Naive thymus-derived CD4-positive, alpha-beta T cell (primary cell): ENCODE results near the gene AGFG2. TPM values are rescaled to one million over a fixed set of nuclear protein-coding genes. Genes with fewer than 3 reads are reported as not detected.
"Not testable (repeated sequence)": the region's sequence is repeated elsewhere in the genome, so short reads cannot be mapped to it uniquely, and the experiment has no call there.

Source experiments
- ATAC-seq: fragments of 150-1000 bp; cut with Tn5 transposase; 2 replicates; pipeline ENCODE4 v1.10.0; 2021; ENCODE audit warnings: mild to moderate bottlenecking, moderate library complexity
- CTCF ChIA-PET: fragments of 350-600 bp; sonication (Branson Sonifier 250); formaldehyde crosslinking; loops from one replicate; lab custom pipeline; 2021; ENCODE audit warnings: antibody characterized with exemption; lab: Charles Lee
- POLR2A ChIA-PET: fragments of 350-600 bp; sonication (Branson Sonifier 250); formaldehyde crosslinking; loops from one replicate; lab custom pipeline; 2021; ENCODE audit warnings: antibody characterized with exemption, inconsistent platforms; lab: Charles Lee
- DNase-seq, 9 donors: peaks; one replicate each; pipeline versions ENCODE4 v3.0.0 to v3.0.0-alpha.2; 2020 to 2022; ENCODE audit warnings: mixed read lengths in 1 of 9
- H3K27ac ChIP-seq: one replicate; pipeline ENCODE4 v1.7.0; 2013; ENCODE audit warnings: mild to moderate bottlenecking, low read depth, low read length, moderate library complexity
- H3K27me3 ChIP-seq, 2 donors: one replicate each; pipeline ENCODE4 v1.7.0; 2013; ENCODE audit warnings: low read length in 2 of 2, mild to moderate bottlenecking in 2 of 2, moderate library complexity in 2 of 2; ENCODE audit not compliant: control insufficient read depth in 2 of 2, insufficient read depth in 2 of 2
- H3K36me3 ChIP-seq, 3 experiments: 1 replicate in 2 of 3; 2 replicates in 1 of 3; pipeline ENCODE4 v1.7.0; 2013; ENCODE audit warnings: low read length in 3 of 3, mild to moderate bottlenecking in 3 of 3, moderate library complexity in 1 of 3; ENCODE audit not compliant: insufficient read depth in 3 of 3, control insufficient read depth in 2 of 3
- H3K4me1 ChIP-seq, 2 donors: one replicate each; pipeline ENCODE4 v1.7.0; 2013; ENCODE audit warnings: low read length in 2 of 2, mild to moderate bottlenecking in 2 of 2, moderate library complexity in 1 of 2; ENCODE audit not compliant: control insufficient read depth in 2 of 2, insufficient read depth in 2 of 2
- H3K4me3 ChIP-seq: 2 replicates; pipeline ENCODE4 v1.7.0; 2013; ENCODE audit warnings: mild to moderate bottlenecking, low read length
- H3K9me3 ChIP-seq, 3 experiments: 1 replicate in 2 of 3; 2 replicates in 1 of 3; pipeline ENCODE4 v1.7.0; 2013; ENCODE audit warnings: low read length in 3 of 3; ENCODE audit not compliant: control insufficient read depth in 2 of 3
- H3K27ac Mint-ChIP-seq, 9 donors: one replicate each; pipeline ENCODE4 v1.8.0; 2020 to 2022; ENCODE audit warnings: mixed read lengths in 9 of 9, mild to moderate bottlenecking in 8 of 9, moderate library complexity in 5 of 9, inconsistent platforms in 2 of 9
- H3K27me3 Mint-ChIP-seq, 5 donors: one replicate each; pipeline ENCODE4 v1.8.0; 2021 to 2022; ENCODE audit warnings: mixed read lengths in 5 of 5, mild to moderate bottlenecking in 1 of 5
- H3K36me3 Mint-ChIP-seq, 5 donors: one replicate each; pipeline ENCODE4 v1.8.0; 2020 to 2022; ENCODE audit warnings: mixed read lengths in 5 of 5, mild to moderate bottlenecking in 3 of 5, inconsistent platforms in 1 of 5
- H3K4me1 Mint-ChIP-seq, 7 donors: one replicate each; pipeline ENCODE4 v1.8.0; 2020 to 2022; ENCODE audit warnings: mixed read lengths in 7 of 7, mild to moderate bottlenecking in 3 of 7, inconsistent platforms in 1 of 7
- H3K4me3 Mint-ChIP-seq, 10 donors: one replicate each; pipeline ENCODE4 v1.8.0; 2020 to 2022; ENCODE audit warnings: mild to moderate bottlenecking in 10 of 10, mixed read lengths in 10 of 10, moderate library complexity in 6 of 10, inconsistent platforms in 2 of 10
- H3K9me3 Mint-ChIP-seq, 11 donors: one replicate each; pipeline ENCODE4 v1.8.0; 2020 to 2022; ENCODE audit warnings: mixed read lengths in 11 of 11, mild to moderate bottlenecking in 4 of 11, inconsistent platforms in 1 of 11, moderate library complexity in 1 of 11
- intact Hi-C, 2 donors: fragments of 100-400 bp; cut with micrococcal nuclease; formaldehyde crosslinking; loops; one replicate each; pipeline ENCODE4 v1.15.1; 2023
- polyA plus RNA-seq, 2 donors: library from polyadenylated mRNA; unstranded; fragments of 300-500 nt; fragmentation: Illumina TruSeq; gene quantifications; one replicate each; pipeline ENCODE4 v1.2.3, GENCODE V29; 2021
- total RNA-seq, 6 experiments: library from RNA in 5 of 6; stranded (reverse) in 5 of 6; gene quantifications; 1 replicate in 5 of 6; 2 replicates in 1 of 6; pipeline ENCODE4 v1.2.3 and lab custom pipeline; 2021 to 2026

The AGFG2 gene
- total and polyA plus RNA-seq, 7 experiments from 2014 or later: 5.7 to 42.4 (median 23.2) TPM

GRCh38 chr7:100539436-100540006 is 518 bp downstream of the AGFG2 start:
- peaks cover 36 to 46% of the 10 kb centered on the region in 2 donors for H3K4me1 ChIP-seq
- H3K4me3 Mint-ChIP-seq: peak overlapping the region; percentile 85 to 100 (median 96)
- H3K36me3 ChIP-seq: peaks cover 0 to 3% (median 0%) of the 10 kb centered on the region in 3 experiments
- peaks cover 0 to 2% (median 0%) of the 10 kb centered on the region in 5 donors for H3K27me3 Mint-ChIP-seq
- no peaks in the 10 kb centered on the region for H3K9me3 ChIP-seq
- DNase-seq (peak in 1 of 9 donors; percentile 17), ATAC-seq (no peak)
- H3K4me3 ChIP-seq: peak overlapping the region; percentile 73
- intact Hi-C loops: loop anchor here (1.0 to 5.0 kb wide), 13 partner anchors 11 to 703 kb away; partner anchors contain the start of genes FBXO24 (in 2 of the 2), LRCH4 (in 2 of the 2), MOSPD3 (in 2 of the 2) and TSC22D4 (in 2 of the 2)
- peak overlapping the region; percentile 59 for H3K27ac ChIP-seq
- H3K9me3 Mint-ChIP-seq: no peaks in the 10 kb centered on the region
- ChIA-PET POLR2A (interaction anchor here (0.8 to 4.4 kb wide), 6 partner anchors 10 to 103 kb away, joined by 5 to 32 read pairs (median 5); partner anchors contain the start of genes FBXO24, LRCH4 and PPP1R35), CTCF (interaction anchor here (0.5 to 0.8 kb wide), 3 partner anchors 97 to 438 kb away, joined by 3 to 4 read pairs (median 3); partner anchors contain the start of genes AP4M1 and MCM7)
- H3K4me1 Mint-ChIP-seq: peaks cover 33 to 60% (median 54%) of the 10 kb centered on the region in 7 donors
- no peaks in the 10 kb centered on the region for H3K27me3 ChIP-seq
- H3K27ac Mint-ChIP-seq: peak overlapping the region; percentile 22 to 90 (median 84)
- H3K36me3 Mint-ChIP-seq: peaks cover 0 to 9% (median 0%) of the 10 kb centered on the region in 5 donors

GRCh38 chr7:100540073-100540723 is 1.2 kb downstream of the AGFG2 start:
- H3K4me1 ChIP-seq: peaks cover 41 to 52% of the 10 kb centered on the region in 2 donors
- POLR2A ChIA-PET: interaction anchor here (0.5 to 4.4 kb wide), 2 partner anchors 9 to 161 kb away, joined by 4 to 32 read pairs; no protein-coding TSS in a partner anchor
- H3K27ac Mint-ChIP-seq: peak overlapping the region; percentile 22 to 90 (median 73)
- H3K27me3 Mint-ChIP-seq: peaks cover 0 to 2% (median 0%) of the 10 kb centered on the region in 5 donors
- no peaks in the 10 kb centered on the region for H3K27me3 ChIP-seq
- peaks cover 40 to 67% (median 61%) of the 10 kb centered on the region in 7 donors for H3K4me1 Mint-ChIP-seq
- CTCF ChIA-PET: interaction anchor here (0.7 to 5.4 kb wide), 2 partner anchors 19 to 312 kb away, joined by 4 to 33 read pairs; partner anchors contain the start of gene SLC12A9
- H3K4me3 ChIP-seq: peak overlapping the region; percentile 73
- peaks cover 0 to 3% (median 0%) of the 10 kb centered on the region in 3 experiments for H3K36me3 ChIP-seq
- H3K9me3 Mint-ChIP-seq: no peaks in the 10 kb centered on the region
- peak overlapping the region; percentile 85 to 100 (median 92) for H3K4me3 Mint-ChIP-seq
- intact Hi-C loops: no loop called here
- H3K9me3 ChIP-seq: no peaks in the 10 kb centered on the region
- H3K36me3 Mint-ChIP-seq: peaks cover 0 to 9% (median 0%) of the 10 kb centered on the region in 5 donors
- H3K27ac ChIP-seq: peak overlapping the region; percentile 59
- no peak for ATAC-seq
- no peak for DNase-seq

GRCh38 chr7:100541309-100541708 is 2.3 kb downstream of the AGFG2 start:
- H3K27me3 ChIP-seq, intact Hi-C loops, H3K9me3 ChIP-seq, H3K9me3 Mint-ChIP-seq, DNase-seq, H3K27ac ChIP-seq, H3K36me3 Mint-ChIP-seq, H3K27me3 Mint-ChIP-seq, ATAC-seq, H3K36me3 ChIP-seq: not testable (repeated sequence)
- Histone ChIP-seq H3K4me1 (peaks cover 52 to 63% of the 10 kb centered on the region in 2 donors), H3K4me3 (peak overlapping the region; percentile 25)
- Mint-ChIP-seq H3K4me1 (peaks cover 51 to 78% (median 72%) of the 10 kb centered on the region in 7 donors), H3K27ac (peak overlapping the region; percentile 2 to 88 (median 53)), H3K4me3 (peak overlapping the region; percentile 35 to 100 (median 54))
- ChIA-PET CTCF (interaction anchor here (0.6 to 5.4 kb wide), 4 partner anchors 18 to 185 kb away, joined by 3 to 33 read pairs (median 7); no protein-coding TSS in a partner anchor), POLR2A (interaction anchor here (0.7 to 3.1 kb wide), 5 partner anchors 14 to 62 kb away, joined by 3 to 13 read pairs (median 4); partner anchors contain the start of genes FBXO24, LRCH4 and TSC22D4)

GRCh38 chr7:100543586-100543985 is 4.6 kb downstream of the AGFG2 start:
- Mint-ChIP-seq H3K4me1 (peaks cover 69 to 95% (median 87%) of the 10 kb centered on the region in 7 donors), H3K36me3 (peaks cover under 1 to 14% (median 5%) of the 10 kb centered on the region in 5 donors), H3K9me3 (no peaks in the 10 kb centered on the region), H3K27ac (peak overlapping the region; percentile 77 to 95 (median 88)), H3K27me3 (peaks cover 0 to 2% (median 0%) of the 10 kb centered on the region in 5 donors), H3K4me3 (peak overlapping the region; percentile 61 to 82 (median 70))
- H3K27ac ChIP-seq: peak overlapping the region; percentile 56
- no peak for ATAC-seq
- DNase-seq: no peak
- peaks cover 0 to 4% (median 0%) of the 10 kb centered on the region in 3 experiments for H3K36me3 ChIP-seq
- POLR2A ChIA-PET: interaction anchor here (0.8 to 3.1 kb wide), 5 partner anchors 17 to 114 kb away, joined by 3 to 17 read pairs (median 4); partner anchors contain the start of genes FBXO24, LRCH4 and MEPCE
- CTCF ChIA-PET: interaction anchor here (1.0 to 5.4 kb wide), 3 partner anchors 16 to 66 kb away, joined by 3 to 33 read pairs (median 11); no protein-coding TSS in a partner anchor
- intact Hi-C loops: no loop called here
- H3K4me1 ChIP-seq: peaks cover 69 to 77% of the 10 kb centered on the region in 2 donors
- no peaks in the 10 kb centered on the region for H3K27me3 ChIP-seq
- H3K4me3 ChIP-seq: no peak overlapping the region
- no peaks in the 10 kb centered on the region for H3K9me3 ChIP-seq

- Histone ChIP-seq H3K27me3 (no peaks in the 10 kb centered on the region), H3K9me3 (no peaks in the 10 kb centered on the region), H3K4me3 (no peak overlapping the region), H3K27ac (peak overlapping the region; percentile 56), H3K4me1 (peaks cover 69 to 85% of the 10 kb centered on the region in 2 donors), H3K36me3 (peaks cover 0 to 8% (median 0%) of the 10 kb centered on the region in 3 experiments)
- ATAC-seq (no peak), DNase-seq (no peak)
- Mint-ChIP-seq H3K27me3 (no peaks in the 10 kb centered on the region), H3K4me3 (peak overlapping the region; percentile 66 to 82 (median 70)), H3K9me3 (no peaks in the 10 kb centered on the region), H3K27ac (peak overlapping the region; percentile 77 to 95 (median 88)), H3K36me3 (peaks cover 3 to 13% (median 10%) of the 10 kb centered on the region in 5 donors), H3K4me1 (peaks cover 73 to 98% (median 91%) of the 10 kb centered on the region in 7 donors)
- CTCF ChIA-PET: interaction anchor here (1.0 to 5.4 kb wide), 6 partner anchors 12 to 75 kb away, joined by 3 to 33 read pairs (median 4); no protein-coding TSS in a partner anchor
- intact Hi-C loops: no loop called here
- POLR2A ChIA-PET: interaction anchor here (0.8 to 3.1 kb wide), 10 partner anchors 8 to 132 kb away, joined by 3 to 17 read pairs (median 4); partner anchors contain the start of genes FBXO24 and LRCH4
Measured at GRCh38 chr7:100544386-100544785, 5.4 kb downstream of the AGFG2 start.
